ENCODE data around the gene PRSS35. TPM values are rescaled to one million over a fixed set of nuclear protein-coding genes. Genes with fewer than 3 reads are reported as not detected.

PRSS35 gene, protein sequence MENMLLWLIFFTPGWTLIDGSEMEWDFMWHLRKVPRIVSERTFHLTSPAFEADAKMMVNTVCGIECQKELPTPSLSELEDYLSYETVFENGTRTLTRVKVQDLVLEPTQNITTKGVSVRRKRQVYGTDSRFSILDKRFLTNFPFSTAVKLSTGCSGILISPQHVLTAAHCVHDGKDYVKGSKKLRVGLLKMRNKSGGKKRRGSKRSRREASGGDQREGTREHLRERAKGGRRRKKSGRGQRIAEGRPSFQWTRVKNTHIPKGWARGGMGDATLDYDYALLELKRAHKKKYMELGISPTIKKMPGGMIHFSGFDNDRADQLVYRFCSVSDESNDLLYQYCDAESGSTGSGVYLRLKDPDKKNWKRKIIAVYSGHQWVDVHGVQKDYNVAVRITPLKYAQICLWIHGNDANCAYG
- total RNA-seq = 61.6 to 200 TPM (median 197 TPM) in 3 replicates
- long read RNA-seq, transcript PRSS35-201 (2 exons, 2,440 nt) = major isoform, 526 of 641 reads
- long read RNA-seq, partial matches to known transcripts = 23 of 641 reads
- long read RNA-seq, other reads (novel, unspliced or antisense) = 92 of 641 reads

DNA sequence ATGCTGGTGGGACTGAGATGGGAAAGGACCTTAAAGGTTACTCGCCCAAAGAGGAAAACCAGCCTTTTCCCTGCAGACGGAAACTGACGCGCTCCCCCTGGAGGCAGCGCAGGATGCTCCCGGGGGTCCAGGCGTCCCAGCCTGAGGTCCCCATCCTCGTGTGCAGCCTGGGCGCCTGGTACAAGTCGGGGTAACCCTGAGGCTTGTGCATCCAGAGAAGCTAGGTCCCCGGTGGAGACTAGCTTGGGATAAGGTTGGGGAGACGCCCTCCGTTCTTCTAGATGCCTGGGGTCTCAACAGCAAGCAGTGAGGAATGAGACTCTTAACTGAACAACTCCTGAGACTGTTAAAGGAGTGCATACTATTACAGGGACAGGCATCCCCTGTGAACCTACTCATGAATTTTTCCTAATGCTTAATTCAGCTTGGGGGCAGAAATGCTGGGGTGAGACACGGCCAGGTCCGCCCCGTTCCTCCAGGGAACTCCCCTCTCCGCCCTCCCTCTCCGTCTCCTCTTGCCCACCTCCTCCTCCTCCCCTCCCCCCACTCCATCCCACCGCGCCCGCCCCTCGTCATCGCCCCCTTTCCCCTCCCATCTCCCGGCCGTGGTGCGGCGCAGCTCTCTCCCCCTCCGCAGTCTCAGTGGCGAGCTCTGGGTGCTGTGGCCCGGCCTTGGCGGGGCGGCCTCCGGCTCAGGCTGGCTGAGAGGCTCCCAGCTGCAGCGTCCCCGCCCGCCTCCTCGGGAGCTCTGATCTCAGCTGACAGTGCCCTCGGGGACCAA is at the start of gene PRSS35:
PRSS35 (plus strand) TSS at position 634 of the 781 bp plus-strand sequence. CDS start 10,908 bp downstream, outside the sequence.
- Mint-ChIP-seq H3K27me3 (ENCODE audit: low read depth) (no peaks in the 10 kb centered on the region), H3K27ac (ENCODE audit: unreplicated experiment) (peak within 1 kb of the TSS; percentile 86)
- DNase-seq (ENCODE audit: low spot score) = peak; percentile 92

DNA sequence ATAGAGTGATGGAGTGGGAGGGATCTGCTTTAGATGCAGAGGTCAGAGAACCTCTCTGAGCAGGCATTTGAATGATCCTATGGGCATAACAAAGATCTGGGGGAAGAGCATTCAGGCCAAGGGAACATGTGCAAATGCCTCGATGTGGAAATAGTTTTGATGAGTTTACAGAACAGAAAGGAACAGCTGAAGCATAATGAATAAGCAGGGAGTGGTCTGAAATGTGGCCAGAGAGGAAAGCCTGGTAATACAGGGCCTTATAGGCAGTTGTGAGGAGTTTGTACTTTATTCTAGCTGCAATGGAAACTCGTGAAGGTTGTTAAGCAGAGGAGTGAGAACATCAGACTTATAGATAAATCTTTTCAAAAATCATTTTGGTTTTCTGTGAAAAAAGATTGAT is 48.4 kb upstream of the PRSS35 start:
- peaks cover 2% of the 10 kb centered on the region for H3K27me3 Mint-ChIP-seq (ENCODE audit: low read depth)
- H3K4me3 Mint-ChIP-seq (ENCODE audit: unreplicated experiment) = no peak overlapping the region
- H3K27ac Mint-ChIP-seq (ENCODE audit: unreplicated experiment) = no peak overlapping the region
- DNase-seq (ENCODE audit: low spot score) = no peak
- peaks cover 3% of the 10 kb centered on the region for H3K9me3 Mint-ChIP-seq (ENCODE audit: low read depth)
- no peak for TF ChIP-seq CTCF (IDR thresholded peaks at IDR 0.05)
- no peaks in the 10 kb centered on the region for H3K36me3 Mint-ChIP-seq (ENCODE audit: low read depth)
- peaks cover 3% of the 10 kb centered on the region for H3K4me1 Mint-ChIP-seq (ENCODE audit: low read depth)

More for the DNA sequence above, at the start of gene PRSS35:
- H3K36me3 Mint-ChIP-seq (ENCODE audit: low read depth) = peaks cover 2% of the 10 kb centered on the region
- TF ChIP-seq CTCF (IDR thresholded peaks at IDR 0.05) = peak; percentile 97
- H3K4me3 Mint-ChIP-seq (ENCODE audit: unreplicated experiment) = peak within 1 kb of the TSS; percentile 87
- H3K4me1 Mint-ChIP-seq (ENCODE audit: low read depth) = peaks cover 52% of the 10 kb centered on the region
- H3K9me3 Mint-ChIP-seq (ENCODE audit: low read depth) = no peaks in the 10 kb centered on the region

DNA sequence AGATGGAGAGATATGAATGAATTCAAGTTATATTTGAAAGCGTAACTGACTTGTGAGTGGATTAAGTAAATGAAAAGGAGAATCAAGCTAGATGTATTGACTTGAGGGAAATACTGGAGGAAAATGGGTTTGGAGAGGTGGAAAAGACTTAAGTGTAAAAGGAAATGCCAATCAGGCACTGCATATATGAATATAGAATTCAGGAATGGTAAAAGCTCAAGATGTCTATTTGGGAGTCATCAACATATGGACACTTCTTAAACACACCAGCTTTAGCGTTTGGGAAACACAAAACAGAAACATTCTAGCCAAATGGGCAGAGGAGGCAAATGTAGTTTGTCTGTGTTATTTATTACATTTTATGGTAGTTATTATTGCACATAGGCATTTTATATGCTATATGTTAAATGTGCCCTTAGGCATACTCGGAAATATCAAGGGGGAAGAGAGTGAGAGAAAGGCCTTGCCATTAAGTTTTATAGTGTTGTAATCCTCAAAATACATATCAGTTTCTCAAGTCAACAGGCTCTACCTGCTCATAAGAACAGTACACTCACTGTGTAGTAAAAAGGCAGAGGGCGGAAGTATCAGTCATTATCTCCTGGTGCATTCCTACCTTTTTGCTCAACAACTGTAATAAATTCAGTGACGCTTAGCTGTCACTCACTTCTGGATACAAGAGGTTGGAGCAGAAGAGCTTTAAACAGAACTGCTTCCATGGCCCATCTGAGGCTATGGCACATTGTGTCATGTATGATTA is 47.8 kb upstream of the PRSS35 start:
- Mint-ChIP-seq H3K9me3 (ENCODE audit: low read depth) (peaks cover 3% of the 10 kb centered on the region), H3K36me3 (ENCODE audit: low read depth) (no peaks in the 10 kb centered on the region), H3K4me3 (ENCODE audit: unreplicated experiment) (no peak overlapping the region), H3K27ac (ENCODE audit: unreplicated experiment) (no peak overlapping the region), H3K4me1 (ENCODE audit: low read depth) (peaks cover 3% of the 10 kb centered on the region), H3K27me3 (ENCODE audit: low read depth) (peaks cover 5% of the 10 kb centered on the region)
- no peak for TF ChIP-seq CTCF (IDR thresholded peaks at IDR 0.05)
- DNase-seq (ENCODE audit: low spot score) = no peak

DNA sequence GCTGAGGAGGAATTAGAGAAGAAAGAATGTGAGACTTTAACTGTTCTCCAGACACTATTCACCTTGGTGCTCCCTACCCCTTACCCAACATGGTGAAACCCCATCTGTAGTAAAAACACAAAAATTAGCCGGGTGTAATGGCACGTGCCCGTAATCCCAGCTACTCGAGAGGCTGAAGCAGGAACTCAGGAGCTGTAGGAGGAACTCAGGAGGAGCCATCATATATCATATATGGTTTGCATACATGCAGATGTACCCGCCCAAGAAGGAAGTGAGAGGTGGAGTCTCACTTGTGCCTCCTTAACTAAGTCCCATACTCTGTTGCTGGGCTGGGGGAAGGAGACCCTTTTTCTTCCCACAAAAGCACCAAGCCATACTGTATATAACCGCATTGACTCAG is 46.0 kb upstream of the PRSS35 start:
- Mint-ChIP-seq H3K4me1 (ENCODE audit: low read depth) (peaks cover 3% of the 10 kb centered on the region), H3K36me3 (ENCODE audit: low read depth) (no peaks in the 10 kb centered on the region), H3K9me3 (ENCODE audit: low read depth) (no peaks in the 10 kb centered on the region), H3K27ac (ENCODE audit: unreplicated experiment) (no peak overlapping the region), H3K4me3 (ENCODE audit: unreplicated experiment) (no peak overlapping the region), H3K27me3 (ENCODE audit: low read depth) (peaks cover 12% of the 10 kb centered on the region)
- no peak for DNase-seq (ENCODE audit: low spot score)
- TF ChIP-seq CTCF (IDR thresholded peaks at IDR 0.05) = no peak

All from chondrocyte (in vitro differentiated cells).